ENCODE results near the gene C2orf80. TPM values are rescaled to one million over a fixed set of nuclear protein-coding genes. Genes with fewer than 3 reads are reported as not detected.

Gene C2orf80
- total RNA-seq, 3 donors from 2014 or later, result not detected

DNA sequence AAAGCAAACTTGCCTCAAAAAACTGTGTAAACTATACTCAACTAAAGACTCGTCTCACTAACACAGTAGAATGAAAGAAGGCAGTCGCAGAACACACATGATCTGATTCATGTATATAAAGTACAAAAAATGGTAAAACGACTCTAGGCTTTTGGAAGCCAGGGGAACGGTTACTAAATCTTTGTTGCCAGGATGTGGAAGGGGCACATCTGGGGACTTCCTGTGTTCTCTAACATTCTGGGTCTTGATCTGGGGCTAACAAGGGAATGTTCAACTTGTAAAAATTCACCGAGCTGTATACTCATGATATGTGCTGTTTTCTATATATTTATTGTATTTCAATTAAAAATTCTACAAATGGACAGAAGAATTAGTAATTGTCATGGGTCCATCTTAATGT lies 14.3 kb upstream of the C2orf80 start:
- TF ChIP-seq, protein P1, sequence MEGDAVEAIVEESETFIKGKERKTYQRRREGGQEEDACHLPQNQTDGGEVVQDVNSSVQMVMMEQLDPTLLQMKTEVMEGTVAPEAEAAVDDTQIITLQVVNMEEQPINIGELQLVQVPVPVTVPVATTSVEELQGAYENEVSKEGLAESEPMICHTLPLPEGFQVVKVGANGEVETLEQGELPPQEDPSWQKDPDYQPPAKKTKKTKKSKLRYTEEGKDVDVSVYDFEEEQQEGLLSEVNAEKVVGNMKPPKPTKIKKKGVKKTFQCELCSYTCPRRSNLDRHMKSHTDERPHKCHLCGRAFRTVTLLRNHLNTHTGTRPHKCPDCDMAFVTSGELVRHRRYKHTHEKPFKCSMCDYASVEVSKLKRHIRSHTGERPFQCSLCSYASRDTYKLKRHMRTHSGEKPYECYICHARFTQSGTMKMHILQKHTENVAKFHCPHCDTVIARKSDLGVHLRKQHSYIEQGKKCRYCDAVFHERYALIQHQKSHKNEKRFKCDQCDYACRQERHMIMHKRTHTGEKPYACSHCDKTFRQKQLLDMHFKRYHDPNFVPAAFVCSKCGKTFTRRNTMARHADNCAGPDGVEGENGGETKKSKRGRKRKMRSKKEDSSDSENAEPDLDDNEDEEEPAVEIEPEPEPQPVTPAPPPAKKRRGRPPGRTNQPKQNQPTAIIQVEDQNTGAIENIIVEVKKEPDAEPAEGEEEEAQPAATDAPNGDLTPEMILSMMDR (IDR thresholded peaks at IDR 0.05), result no peak
- intact Hi-C loops (cut with DNase I, micrococcal nuclease), result no loop called here
- no peak overlapping the region for H3K4me3 ChIP-seq
- DNase-seq (no peak), ATAC-seq (no peak)
- H3K9me3 ChIP-seq, result no peaks in the 10 kb centered on the region
- H3K36me3 ChIP-seq (ENCODE audit: low read depth), result no peaks in the 10 kb centered on the region
- no peaks in the 10 kb centered on the region for H3K4me1 ChIP-seq (ENCODE audit: low read depth)

DNA sequence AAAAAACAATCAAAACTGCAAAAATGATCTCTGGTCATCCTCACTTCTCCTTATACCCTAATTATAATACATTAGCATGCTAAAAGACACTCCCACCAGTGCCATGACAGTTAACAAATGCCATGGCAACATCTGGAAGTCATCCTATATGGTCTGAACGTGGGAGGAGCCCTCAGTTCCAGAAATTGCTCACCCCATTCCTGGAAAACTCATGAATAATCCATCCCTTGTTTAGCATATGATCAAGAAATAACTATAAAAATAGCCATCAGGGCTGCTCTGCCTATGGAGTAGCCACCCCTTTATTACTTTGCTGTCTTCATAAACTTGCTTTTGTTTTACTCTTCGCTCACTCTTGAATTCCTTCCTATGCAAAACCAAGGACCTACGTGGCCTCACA lies 5.7 kb upstream of the C2orf80 start:
- TF ChIP-seq, protein P1 (IDR thresholded peaks at IDR 0.05), result no peak
- Histone ChIP-seq H3K4me3 (no peak overlapping the region), H3K36me3 (ENCODE audit: low read depth) (no peaks in the 10 kb centered on the region), H3K4me1 (ENCODE audit: low read depth) (no peaks in the 10 kb centered on the region), H3K9me3 (no peaks in the 10 kb centered on the region)
- no peak for DNase-seq
- intact Hi-C loops (cut with DNase I, micrococcal nuclease), result no loop called here
- ATAC-seq, result no peak

DNA sequence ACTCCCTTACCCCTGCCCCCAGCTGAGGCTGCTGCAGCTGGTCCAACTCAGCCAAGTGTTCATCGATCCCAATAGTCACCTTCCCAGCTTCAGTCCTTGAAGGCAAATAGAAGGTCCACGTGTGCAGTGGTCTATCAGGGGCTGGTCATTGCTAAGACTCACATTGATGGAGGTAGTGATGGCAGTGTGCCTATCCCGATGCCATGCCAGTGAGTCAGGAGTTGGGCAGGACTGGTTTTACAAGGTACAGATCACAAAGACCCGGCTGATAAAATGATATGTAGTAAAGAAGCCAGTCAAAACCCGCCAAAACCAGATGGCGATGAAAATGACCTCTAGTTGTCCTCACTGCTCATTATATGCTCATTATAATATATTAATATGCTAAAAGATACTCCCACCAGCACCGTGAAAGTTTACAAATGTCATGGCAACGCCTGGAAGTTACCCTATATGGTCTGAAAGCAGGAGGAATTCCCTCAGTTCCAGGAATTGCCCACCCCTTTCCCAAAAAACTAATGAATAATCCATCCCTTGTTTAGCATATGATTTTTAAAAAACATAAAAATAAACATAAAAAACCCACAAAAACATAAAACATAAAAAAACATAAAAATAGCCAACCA lies 2.9 kb upstream of the C2orf80 start:
- no peak for DNase-seq
- Histone ChIP-seq H3K36me3 (ENCODE audit: low read depth) (no peaks in the 10 kb centered on the region), H3K9me3 (no peaks in the 10 kb centered on the region), H3K4me3 (no peak overlapping the region), H3K4me1 (ENCODE audit: low read depth) (no peaks in the 10 kb centered on the region)
- TF ChIP-seq, protein P1 (IDR thresholded peaks at IDR 0.05), result no peak
- ATAC-seq, result peak; percentile 19
- intact Hi-C loops (cut with DNase I, micrococcal nuclease), result no loop called here

DNA sequence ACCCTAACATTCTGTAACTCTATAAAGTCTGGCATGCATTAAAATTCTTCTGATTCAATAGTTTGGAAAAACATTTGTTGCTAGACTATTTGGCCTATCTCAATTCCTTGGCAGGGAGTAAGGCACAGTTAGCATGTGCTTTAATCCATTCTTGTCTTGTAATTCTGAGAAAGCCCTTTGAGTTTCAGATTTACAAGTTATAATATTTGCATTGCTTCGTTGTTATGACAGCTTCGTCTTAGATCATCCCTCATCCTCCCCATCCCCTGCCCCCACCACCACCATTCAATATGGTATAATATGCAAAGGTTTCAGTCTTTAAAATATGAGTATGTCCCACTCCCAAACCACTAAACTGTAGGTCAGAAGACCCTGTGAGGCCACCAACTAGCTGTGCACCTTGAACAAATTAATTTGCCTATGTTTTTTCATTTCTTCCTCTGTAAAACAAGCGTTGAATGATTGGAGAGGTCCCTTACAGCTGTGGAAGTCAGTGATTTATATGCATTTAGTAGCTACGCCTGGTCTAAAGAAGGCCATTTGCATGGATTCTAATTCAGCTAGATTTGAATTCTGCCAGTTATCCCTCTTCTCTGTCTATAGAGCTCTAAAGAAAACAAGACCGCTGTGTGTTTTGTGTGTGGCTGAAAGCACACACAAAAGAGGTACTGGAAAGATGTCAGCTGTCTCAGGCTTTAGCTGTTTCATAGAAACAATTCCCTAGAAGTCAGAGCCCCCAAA lies 591 bp downstream of the C2orf80 start:
- TF ChIP-seq, protein P1 (IDR thresholded peaks at IDR 0.05), result no peak
- no peaks in the 10 kb centered on the region for H3K36me3 ChIP-seq (ENCODE audit: low read depth)
- no peak overlapping the region for H3K4me3 ChIP-seq
- intact Hi-C loops (cut with DNase I, micrococcal nuclease), result no loop called here
- ATAC-seq, result no peak
- H3K4me1 ChIP-seq (ENCODE audit: low read depth), result no peaks in the 10 kb centered on the region
- H3K9me3 ChIP-seq, result no peaks in the 10 kb centered on the region
- DNase-seq, result no peak

DNA sequence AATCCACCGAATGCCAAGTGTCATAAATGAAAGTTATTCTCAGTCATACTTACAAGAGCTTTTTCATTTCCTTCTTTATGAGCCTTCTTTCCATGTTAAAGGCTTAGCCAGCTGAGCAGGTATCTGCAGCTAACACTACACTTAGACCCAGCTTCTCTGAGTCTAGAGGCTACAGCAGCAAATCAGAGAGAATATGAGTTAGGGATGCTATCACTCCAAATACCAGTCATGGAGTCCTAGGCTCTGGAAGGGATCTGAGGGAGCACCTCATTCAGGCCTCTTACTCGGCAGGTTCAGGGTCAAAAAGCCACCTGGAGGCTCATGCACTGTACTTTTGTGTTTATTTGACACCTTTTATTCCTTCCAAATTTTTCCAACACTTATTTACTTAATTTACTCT lies 2.9 kb downstream of the C2orf80 start:
- Histone ChIP-seq H3K4me3 (no peak overlapping the region), H3K4me1 (ENCODE audit: low read depth) (no peaks in the 10 kb centered on the region), H3K36me3 (ENCODE audit: low read depth) (no peaks in the 10 kb centered on the region), H3K9me3 (no peaks in the 10 kb centered on the region)
- DNase-seq, result no peak
- TF ChIP-seq, protein P1 (IDR thresholded peaks at IDR 0.05), result no peak
- no peak for ATAC-seq
- intact Hi-C loops (cut with DNase I, micrococcal nuclease), result no loop called here
